Activated CD8-positive, alpha-beta T cell treated with anti-CD3 and anti-CD28 coated beads for 36 hours (primary cell): ENCODE measurements around the gene ZNF236. TPM values are rescaled to one million over a fixed set of nuclear protein-coding genes. Genes with fewer than 3 reads are reported as not detected.

ENCODE experiments used
- ATAC-seq: fragments of 200-7000 bp; cut with Tn5 transposase; one replicate; pipeline ENCODE4 v1.10.0; 2021; ENCODE audit warnings: mild to moderate bottlenecking, moderate library complexity
- CTCF ChIA-PET: fragments of 350-600 bp; sonication (Branson Sonifier 250); formaldehyde crosslinking; loops from one replicate; lab custom pipeline; 2021; ENCODE audit warnings: antibody characterized with exemption; lab: Charles Lee
- POLR2A ChIA-PET: fragments of 350-600 bp; sonication (Branson Sonifier 250); formaldehyde crosslinking; loops from one replicate; lab custom pipeline; 2021; ENCODE audit warnings: antibody characterized with exemption; lab: Charles Lee
- DNase-seq: peaks from one replicate; pipeline ENCODE4 v3.0.0-alpha.2; 2020
- H3K27ac Mint-ChIP-seq: one replicate; pipeline ENCODE4 v1.8.0; 2021; ENCODE audit warnings: mild to moderate bottlenecking, mixed read lengths
- H3K27me3 Mint-ChIP-seq: one replicate; pipeline ENCODE4 v1.8.0; 2021; ENCODE audit warnings: mixed read lengths
- H3K36me3 Mint-ChIP-seq: one replicate; pipeline ENCODE4 v1.8.0; 2021; ENCODE audit warnings: low read depth, mixed read lengths
- H3K4me1 Mint-ChIP-seq: one replicate; pipeline ENCODE4 v1.8.0; 2021; ENCODE audit warnings: low read depth, mixed read lengths
- H3K4me3 Mint-ChIP-seq: one replicate; pipeline ENCODE4 v1.8.0; 2021; ENCODE audit warnings: mild to moderate bottlenecking, moderate library complexity, mixed read lengths
- H3K9me3 Mint-ChIP-seq: one replicate; pipeline ENCODE4 v1.8.0; 2021; ENCODE audit warnings: mixed read lengths
- CTCF ChIP-seq: fragments of 200-600 bp; IDR thresholded peaks from one replicate; pipeline ENCODE4 v1.8.0; 2022; ENCODE audit warnings: antibody characterized with exemption, mild to moderate bottlenecking
- intact Hi-C: fragments of 100-400 bp; cut with micrococcal nuclease; formaldehyde crosslinking; loops from one replicate; pipeline ENCODE4 v1.10.0; 2022
- total RNA-seq, 2 experiments: library from RNA; stranded (reverse); gene quantifications; one replicate each; pipeline ENCODE4 v1.2.3, GENCODE V29; 2021

The ZNF236 gene
- total RNA-seq, 2 experiments from 2014 or later: 12.7 to 15.2 TPM

- POLR2A ChIA-PET: no interaction called here
- TF ChIP-seq CTCF: no peak
- no peak overlapping the region for H3K27ac Mint-ChIP-seq
Observed at GRCh38 chr18:77012806-77013541, 190.6 kb downstream of the ZNF236 start.

GRCh38 chr18:77013811-77014521 is 191.6 kb downstream of the ZNF236 start:
- DNase-seq (no peak), ATAC-seq (no peak)
- Mint-ChIP-seq H3K9me3 (no peaks in the 10 kb centered on the region), H3K36me3 (peaks cover 37% of the 10 kb centered on the region), H3K4me1 (peaks cover 16% of the 10 kb centered on the region), H3K27ac (no peak overlapping the region), H3K4me3 (no peak overlapping the region), H3K27me3 (no peaks in the 10 kb centered on the region)
- ChIA-PET POLR2A (no interaction called here), CTCF (interaction anchor here (0.9 to 7.3 kb wide), 2 partner anchors 11 to 13 kb away, joined by 3 to 65 read pairs; no protein-coding TSS in a partner anchor)
- intact Hi-C loops: no loop called here
- no peak for TF ChIP-seq CTCF

More at GRCh38 chr18:77012806-77013541, 190.6 kb downstream of the ZNF236 start:
- H3K4me1 Mint-ChIP-seq: peaks cover 11% of the 10 kb centered on the region
- H3K9me3 Mint-ChIP-seq: no peaks in the 10 kb centered on the region
- H3K4me3 Mint-ChIP-seq: no peak overlapping the region
- ATAC-seq (no peak), DNase-seq (no peak)
- peaks cover 30% of the 10 kb centered on the region for H3K36me3 Mint-ChIP-seq
- intact Hi-C loops: no loop called here
- no peaks in the 10 kb centered on the region for H3K27me3 Mint-ChIP-seq
- CTCF ChIA-PET: interaction anchor here (0.8 to 7.3 kb wide), 7 partner anchors 8 to 210 kb away, joined by 3 to 65 read pairs (median 3); no protein-coding TSS in a partner anchor

- no peak for TF ChIP-seq CTCF
- Mint-ChIP-seq H3K9me3 (no peaks in the 10 kb centered on the region), H3K27ac (no peak overlapping the region), H3K4me3 (no peak overlapping the region), H3K4me1 (peaks cover 16% of the 10 kb centered on the region), H3K36me3 (peaks cover 42% of the 10 kb centered on the region), H3K27me3 (no peaks in the 10 kb centered on the region)
- ATAC-seq: no peak
- DNase-seq: no peak
- ChIA-PET CTCF (interaction anchor here (7.3 kb wide), 1 partner anchor 14 kb away, joined by 65 read pairs; no protein-coding TSS in a partner anchor), POLR2A (no interaction called here)
- intact Hi-C loops: no loop called here
Observed at GRCh38 chr18:77014538-77014937, 192.2 kb downstream of the ZNF236 start.

- intact Hi-C loops: no loop called here
- no peak for ATAC-seq
- Mint-ChIP-seq H3K9me3 (no peaks in the 10 kb centered on the region), H3K27me3 (no peaks in the 10 kb centered on the region), H3K4me1 (peaks cover 16% of the 10 kb centered on the region), H3K27ac (no peak overlapping the region), H3K4me3 (no peak overlapping the region), H3K36me3 (peaks cover 48% of the 10 kb centered on the region)
- DNase-seq: no peak
- no peak for TF ChIP-seq CTCF
- POLR2A ChIA-PET: no interaction called here
- CTCF ChIA-PET: interaction anchor here (7.3 kb wide), 1 partner anchor 15 kb away, joined by 65 read pairs; no protein-coding TSS in a partner anchor
Observed at GRCh38 chr18:77015169-77015568, 192.8 kb downstream of the ZNF236 start.
